HG03095 (cell line): ENCODE data around the gene PITX1.

Experiments used
- ATAC-seq: cut with Tn5 transposase; IDR thresholded peaks from one replicate; pipeline ENCODE4 v1.9.1; 2021; ENCODE audit warnings: moderate library complexity; ENCODE audit not compliant: unreplicated experiment

The PITX1 gene

GRCh38 chr5:135062216-135063055, 28.4 kb upstream of the PITX1 start:
- no peak for ATAC-seq

GRCh38 chr5:135061001-135061400, 27.0 kb upstream of the PITX1 start:
- ATAC-seq: no peak

GRCh38 chr5:135060021-135060420, 26.0 kb upstream of the PITX1 start:
- ATAC-seq: no peak

GRCh38 chr5:135059000-135059923, 25.2 kb upstream of the PITX1 start:
- ATAC-seq: no peak

GRCh38 chr5:135058331-135058732, 24.3 kb upstream of the PITX1 start:
- ATAC-seq: no peak

- no peak for ATAC-seq
These were observed 23.2 kb upstream of the PITX1 start for GRCh38 chr5:135057233-135057632.

- no peak for ATAC-seq
These were observed 22.4 kb upstream of the PITX1 start for GRCh38 chr5:135056316-135057030.

GRCh38 chr5:135055396-135055795, 21.4 kb upstream of the PITX1 start:
- ATAC-seq: no peak

- no peak for ATAC-seq
These were observed 20.5 kb upstream of the PITX1 start for GRCh38 chr5:135054546-135054945.

- ATAC-seq: no peak
These were observed 20.0 kb upstream of the PITX1 start for GRCh38 chr5:135053989-135054388.

- peak; percentile 74 for ATAC-seq
These were observed 19.2 kb upstream of the PITX1 start for GRCh38 chr5:135053278-135053677.

- ATAC-seq: no peak
These were observed 18.6 kb upstream of the PITX1 start for GRCh38 chr5:135052511-135053145.

GRCh38 chr5:135051872-135052271, 17.8 kb upstream of the PITX1 start:
- ATAC-seq: no peak

GRCh38 chr5:135051399-135051798, 17.4 kb upstream of the PITX1 start:
- ATAC-seq: no peak

- no peak for ATAC-seq
These were observed 16.3 kb upstream of the PITX1 start for GRCh38 chr5:135050244-135050767.

- no peak for ATAC-seq
These were observed 14.9 kb upstream of the PITX1 start for GRCh38 chr5:135048930-135049329.

- no peak for ATAC-seq
These were observed 14.3 kb upstream of the PITX1 start for GRCh38 chr5:135048286-135048685.

GRCh38 chr5:135047347-135047695, 13.3 kb upstream of the PITX1 start:
- no peak for ATAC-seq

GRCh38 chr5:135046661-135047346, 12.8 kb upstream of the PITX1 start:
- ATAC-seq: no peak

- no peak for ATAC-seq
These were observed 11.5 kb upstream of the PITX1 start for GRCh38 chr5:135045488-135045887.
